Choroid plexus epithelial cell (primary cell): ENCODE data around the gene ANAPC4.

ENCODE experiments used
- DNase-seq: peaks from one replicate; pipeline ENCODE4 v3.0.0-alpha.2; 2010; ENCODE audit warnings: low read depth
- H3K4me3 ChIP-seq: 2 replicates; pipeline ENCODE4 v1.5.1; 2011; ENCODE audit warnings: low read depth, mild to moderate bottlenecking, control low read depth, low read length, moderate library complexity
- TF ChIP-seq, protein P1 (sequence below): conservative IDR thresholded peaks from 2 replicates; pipeline ENCODE4 v1.5.1; 2011; ENCODE audit warnings: low read depth, mild to moderate bottlenecking, control low read depth, inconsistent platforms, low read length, moderate library complexity

Gene ANAPC4

DNA sequence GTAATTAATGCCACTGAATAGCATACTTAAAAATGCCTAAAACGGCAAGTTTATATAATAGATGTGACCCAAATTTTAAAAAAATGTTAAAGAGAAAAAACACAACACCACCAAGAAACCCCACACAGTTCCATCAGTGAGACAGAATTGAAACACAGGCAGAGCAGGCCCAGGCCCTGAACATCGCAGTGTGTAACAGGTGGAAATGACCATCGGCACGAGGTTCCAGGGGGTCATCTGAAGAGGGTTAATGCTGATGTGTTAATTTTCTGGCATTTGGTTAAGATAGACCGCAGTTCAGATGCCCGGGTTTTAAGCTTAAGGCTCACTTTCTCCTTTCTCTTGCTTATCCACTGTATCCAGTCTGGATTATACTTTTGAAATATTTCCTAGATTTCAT, 66.8 kb downstream of the ANAPC4 start:
- no peak for DNase-seq
- H3K4me3 ChIP-seq = no peak overlapping the region
- TF ChIP-seq, protein P1, sequence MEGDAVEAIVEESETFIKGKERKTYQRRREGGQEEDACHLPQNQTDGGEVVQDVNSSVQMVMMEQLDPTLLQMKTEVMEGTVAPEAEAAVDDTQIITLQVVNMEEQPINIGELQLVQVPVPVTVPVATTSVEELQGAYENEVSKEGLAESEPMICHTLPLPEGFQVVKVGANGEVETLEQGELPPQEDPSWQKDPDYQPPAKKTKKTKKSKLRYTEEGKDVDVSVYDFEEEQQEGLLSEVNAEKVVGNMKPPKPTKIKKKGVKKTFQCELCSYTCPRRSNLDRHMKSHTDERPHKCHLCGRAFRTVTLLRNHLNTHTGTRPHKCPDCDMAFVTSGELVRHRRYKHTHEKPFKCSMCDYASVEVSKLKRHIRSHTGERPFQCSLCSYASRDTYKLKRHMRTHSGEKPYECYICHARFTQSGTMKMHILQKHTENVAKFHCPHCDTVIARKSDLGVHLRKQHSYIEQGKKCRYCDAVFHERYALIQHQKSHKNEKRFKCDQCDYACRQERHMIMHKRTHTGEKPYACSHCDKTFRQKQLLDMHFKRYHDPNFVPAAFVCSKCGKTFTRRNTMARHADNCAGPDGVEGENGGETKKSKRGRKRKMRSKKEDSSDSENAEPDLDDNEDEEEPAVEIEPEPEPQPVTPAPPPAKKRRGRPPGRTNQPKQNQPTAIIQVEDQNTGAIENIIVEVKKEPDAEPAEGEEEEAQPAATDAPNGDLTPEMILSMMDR = no peak

GRCh38 chr4:25446611-25447010, 69.5 kb downstream of the ANAPC4 start:
- TF ChIP-seq, protein P1 = no peak
- DNase-seq = no peak
- H3K4me3 ChIP-seq = no peak overlapping the region

- TF ChIP-seq, protein P1 = no peak
- no peak overlapping the region for H3K4me3 ChIP-seq
- DNase-seq = peak; percentile 36
Observed at GRCh38 chr4:25448379-25449109, 71.5 kb downstream of the ANAPC4 start.

DNA sequence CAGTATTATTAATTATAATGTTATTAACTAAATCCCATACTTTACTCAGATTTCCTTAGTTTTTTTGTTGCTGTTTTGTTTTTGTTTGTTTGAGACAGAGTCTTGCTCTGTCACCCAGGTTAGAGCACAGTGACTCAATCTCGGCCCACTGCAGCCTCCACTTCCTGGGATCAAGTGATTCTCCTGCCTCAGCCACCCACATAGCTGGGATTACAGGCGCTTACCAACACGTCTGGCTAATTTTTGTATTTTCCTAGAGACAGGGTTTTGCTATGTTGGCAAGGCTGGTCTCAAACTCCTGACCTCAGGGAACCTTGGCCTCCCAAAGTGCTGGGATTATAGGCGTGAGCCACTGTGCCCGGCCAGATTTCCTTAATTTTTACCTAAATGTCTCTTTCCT, 72.2 kb downstream of the ANAPC4 start:
- no peak for DNase-seq
- H3K4me3 ChIP-seq = no peak overlapping the region
- TF ChIP-seq, protein P1 = no peak

GRCh38 chr4:25449688-25450087, 72.6 kb downstream of the ANAPC4 start:
- no peak for DNase-seq
- H3K4me3 ChIP-seq = no peak overlapping the region
- TF ChIP-seq, protein P1 = no peak

DNA sequence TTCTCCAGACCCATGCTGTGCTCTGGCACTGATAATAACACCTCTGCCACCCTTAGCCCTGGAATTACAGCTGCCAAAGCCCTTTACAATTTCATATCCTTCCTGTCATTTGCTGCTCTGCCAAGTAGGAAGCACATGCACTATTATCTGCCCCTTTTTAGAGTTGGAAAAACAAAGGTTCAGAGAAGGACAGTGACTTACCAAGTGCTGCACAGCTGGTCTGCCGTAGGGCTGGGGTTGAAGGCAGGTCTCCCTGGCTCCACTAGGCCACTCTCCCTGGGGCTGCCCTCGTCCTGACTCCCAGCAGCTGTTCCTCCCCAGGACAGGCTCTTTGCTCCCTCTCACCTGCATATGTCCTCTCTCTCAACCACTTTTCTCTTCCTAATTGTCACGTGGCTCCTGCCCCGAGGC, 73.4 kb downstream of the ANAPC4 start:
- no peak for DNase-seq
- TF ChIP-seq, protein P1 = no peak
- H3K4me3 ChIP-seq = no peak overlapping the region

- TF ChIP-seq, protein P1 = no peak
- DNase-seq = no peak
- no peak overlapping the region for H3K4me3 ChIP-seq
Observed at GRCh38 chr4:25451676-25452075, 74.6 kb downstream of the ANAPC4 start.
